A549 (cell line): ENCODE data around the gene CHRNB1.
"Not testable (repeated sequence)": the region's sequence is repeated elsewhere in the genome, so short reads cannot be mapped to it uniquely, and the experiment has no call there.

Experiments
- CEBPB ChIP-seq, 2 experiments: fragments of >200 bp in 1 of 2; sonication (Bioruptor Twin) in 1 of 2; formaldehyde crosslinking in 1 of 2; IDR thresholded peaks; 2 replicates each; pipeline ENCODE4 v1.6.1; 2012 to 2016
- CHD4 ChIP-seq: fragments of 200-600 bp; sonication (generic); IDR thresholded peaks from 2 replicates; pipeline ENCODE4 v1.6.1; 2016; ENCODE audit warnings: antibody characterized with exemption, mild to moderate bottlenecking, borderline replicate concordance
- EP300 ChIP-seq, 2 experiments: fragments of >200 bp; sonication (Bioruptor Twin); formaldehyde crosslinking; IDR thresholded peaks; 2 replicates in 1 of 2; 3 replicates in 1 of 2; pipeline ENCODE4 v1.6.1; 2016 to 2017
- MYC ChIP-seq: IDR thresholded peaks from 2 replicates; pipeline ENCODE4 v1.6.1; 2012; ENCODE audit warnings: mild to moderate bottlenecking, inconsistent platforms, low read length, improper control_type of control experiment, borderline replicate concordance
- POLR2A ChIP-seq: IDR thresholded peaks from 2 replicates; pipeline ENCODE4 v1.6.1; 2012; ENCODE audit warnings: mild to moderate bottlenecking, low read length
- SMC3 ChIP-seq: fragments of >200 bp; sonication (Bioruptor Twin); formaldehyde crosslinking; IDR thresholded peaks from 3 replicates; pipeline ENCODE4 v1.6.1; 2018; ENCODE audit warnings: inconsistent platforms
- TF ChIP-seq, protein P1 (sequence below): IDR thresholded peaks from 2 replicates; pipeline ENCODE4 v1.6.1; 2012
- TF ChIP-seq, protein P2 (sequence below): fragments of >200 bp; sonication (Bioruptor Twin); formaldehyde crosslinking; IDR thresholded peaks from 3 replicates; pipeline ENCODE4 v1.5.1; 2016

DNA sequence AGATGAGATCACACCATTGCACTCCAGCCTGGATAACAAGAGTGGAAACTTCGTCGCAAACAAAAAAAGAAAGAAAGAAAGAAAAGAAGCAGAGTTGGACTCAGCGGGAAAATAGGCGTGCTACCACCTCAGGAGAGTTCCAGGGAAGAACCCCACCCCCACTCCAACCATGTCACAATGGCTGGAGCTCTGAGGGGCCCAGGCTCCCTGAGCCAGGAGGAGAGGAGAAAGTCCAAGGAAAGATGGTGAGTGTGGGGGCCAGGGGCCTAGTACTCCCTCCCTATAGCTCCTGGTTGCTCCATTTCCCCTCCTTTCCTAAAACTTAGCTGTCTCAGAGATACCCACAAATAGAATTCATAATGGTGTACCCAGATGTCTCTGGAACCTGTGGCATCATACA is 36.4 kb downstream of the CHRNB1 start, which contains the start of gene SLC35G6:
- TF ChIP-seq, protein P1, sequence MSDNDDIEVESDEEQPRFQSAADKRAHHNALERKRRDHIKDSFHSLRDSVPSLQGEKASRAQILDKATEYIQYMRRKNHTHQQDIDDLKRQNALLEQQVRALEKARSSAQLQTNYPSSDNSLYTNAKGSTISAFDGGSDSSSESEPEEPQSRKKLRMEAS: not testable (repeated sequence)
- not testable (repeated sequence) for TF ChIP-seq POLR2A; EP300 (IDR thresholded peaks at IDR 0.05); SMC3; MYC; CEBPB (IDR thresholded peaks at IDR 0.05); CHD4
- TF ChIP-seq, protein P2, sequence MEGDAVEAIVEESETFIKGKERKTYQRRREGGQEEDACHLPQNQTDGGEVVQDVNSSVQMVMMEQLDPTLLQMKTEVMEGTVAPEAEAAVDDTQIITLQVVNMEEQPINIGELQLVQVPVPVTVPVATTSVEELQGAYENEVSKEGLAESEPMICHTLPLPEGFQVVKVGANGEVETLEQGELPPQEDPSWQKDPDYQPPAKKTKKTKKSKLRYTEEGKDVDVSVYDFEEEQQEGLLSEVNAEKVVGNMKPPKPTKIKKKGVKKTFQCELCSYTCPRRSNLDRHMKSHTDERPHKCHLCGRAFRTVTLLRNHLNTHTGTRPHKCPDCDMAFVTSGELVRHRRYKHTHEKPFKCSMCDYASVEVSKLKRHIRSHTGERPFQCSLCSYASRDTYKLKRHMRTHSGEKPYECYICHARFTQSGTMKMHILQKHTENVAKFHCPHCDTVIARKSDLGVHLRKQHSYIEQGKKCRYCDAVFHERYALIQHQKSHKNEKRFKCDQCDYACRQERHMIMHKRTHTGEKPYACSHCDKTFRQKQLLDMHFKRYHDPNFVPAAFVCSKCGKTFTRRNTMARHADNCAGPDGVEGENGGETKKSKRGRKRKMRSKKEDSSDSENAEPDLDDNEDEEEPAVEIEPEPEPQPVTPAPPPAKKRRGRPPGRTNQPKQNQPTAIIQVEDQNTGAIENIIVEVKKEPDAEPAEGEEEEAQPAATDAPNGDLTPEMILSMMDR: not testable (repeated sequence)
